ENCODE results near the gene DNM3. TPM values are rescaled to one million over a fixed set of nuclear protein-coding genes. Genes with fewer than 3 reads are reported as not detected.

The DNM3 gene
- total RNA-seq, 1 donor, result 0.72 TPM

GRCh38 chr1:171881442-171881841, 40.1 kb downstream of the DNM3 start:
- no peak for DNase-seq (ENCODE audit: insufficient read length, low spot score, missing footprints)
- TF ChIP-seq, protein P1, sequence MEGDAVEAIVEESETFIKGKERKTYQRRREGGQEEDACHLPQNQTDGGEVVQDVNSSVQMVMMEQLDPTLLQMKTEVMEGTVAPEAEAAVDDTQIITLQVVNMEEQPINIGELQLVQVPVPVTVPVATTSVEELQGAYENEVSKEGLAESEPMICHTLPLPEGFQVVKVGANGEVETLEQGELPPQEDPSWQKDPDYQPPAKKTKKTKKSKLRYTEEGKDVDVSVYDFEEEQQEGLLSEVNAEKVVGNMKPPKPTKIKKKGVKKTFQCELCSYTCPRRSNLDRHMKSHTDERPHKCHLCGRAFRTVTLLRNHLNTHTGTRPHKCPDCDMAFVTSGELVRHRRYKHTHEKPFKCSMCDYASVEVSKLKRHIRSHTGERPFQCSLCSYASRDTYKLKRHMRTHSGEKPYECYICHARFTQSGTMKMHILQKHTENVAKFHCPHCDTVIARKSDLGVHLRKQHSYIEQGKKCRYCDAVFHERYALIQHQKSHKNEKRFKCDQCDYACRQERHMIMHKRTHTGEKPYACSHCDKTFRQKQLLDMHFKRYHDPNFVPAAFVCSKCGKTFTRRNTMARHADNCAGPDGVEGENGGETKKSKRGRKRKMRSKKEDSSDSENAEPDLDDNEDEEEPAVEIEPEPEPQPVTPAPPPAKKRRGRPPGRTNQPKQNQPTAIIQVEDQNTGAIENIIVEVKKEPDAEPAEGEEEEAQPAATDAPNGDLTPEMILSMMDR (IDR thresholded peaks at IDR 0.05; ENCODE audit: extremely low read depth, low read depth, low read length), result no peak
- Histone ChIP-seq H2AFZ (ENCODE audit: low read length) (no peak overlapping the region), H3K27me3 (ENCODE audit: insufficient read depth, low read length) (no peaks in the 10 kb centered on the region), H3K4me1 (ENCODE audit: insufficient read depth, low read length) (no peaks in the 10 kb centered on the region), H3K4me2 (ENCODE audit: insufficient read depth, low read length) (no peak overlapping the region), H3K27ac (ENCODE audit: low read depth, low read length) (no peak overlapping the region), H4K20me1 (ENCODE audit: insufficient read depth, low read length) (no peaks in the 10 kb centered on the region), H3K36me3 (ENCODE audit: insufficient read depth, low read length) (no peaks in the 10 kb centered on the region), H3K9me3 (ENCODE audit: low read depth, low read length) (no peaks in the 10 kb centered on the region), H3K4me3 (ENCODE audit: insufficient read depth, low read length) (no peak overlapping the region), H3K79me2 (ENCODE audit: insufficient read depth, low read length) (no peaks in the 10 kb centered on the region)

DNA sequence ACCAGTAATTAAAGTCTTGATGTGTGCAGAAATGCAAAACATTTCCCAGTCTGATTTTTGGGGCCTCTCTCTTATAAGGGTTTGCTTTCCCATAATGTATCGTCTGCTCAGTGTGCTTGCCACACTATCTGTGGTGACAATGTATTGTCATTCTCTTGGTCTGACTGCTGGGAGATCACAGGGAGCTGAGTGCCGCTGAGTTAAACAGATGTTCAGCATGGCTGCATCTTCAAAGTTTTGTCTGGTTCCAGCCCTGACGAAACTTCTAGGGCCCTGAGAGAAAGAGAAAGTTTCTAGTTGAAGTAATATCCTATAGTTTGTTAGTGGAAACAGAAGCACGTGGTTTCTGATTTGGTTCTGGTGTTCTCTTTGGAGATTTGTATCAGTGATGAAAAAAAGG, 42.6 kb downstream of the DNM3 start:
- Histone ChIP-seq H2AFZ (ENCODE audit: low read length) (no peak overlapping the region), H4K20me1 (ENCODE audit: insufficient read depth, low read length) (no peaks in the 10 kb centered on the region), H3K4me3 (ENCODE audit: insufficient read depth, low read length) (no peak overlapping the region), H3K27ac (ENCODE audit: low read depth, low read length) (no peak overlapping the region), H3K27me3 (ENCODE audit: insufficient read depth, low read length) (no peaks in the 10 kb centered on the region), H3K9me3 (ENCODE audit: low read depth, low read length) (no peaks in the 10 kb centered on the region), H3K79me2 (ENCODE audit: insufficient read depth, low read length) (no peaks in the 10 kb centered on the region), H3K36me3 (ENCODE audit: insufficient read depth, low read length) (no peaks in the 10 kb centered on the region), H3K4me1 (ENCODE audit: insufficient read depth, low read length) (no peaks in the 10 kb centered on the region), H3K4me2 (ENCODE audit: insufficient read depth, low read length) (no peak overlapping the region)
- no peak for DNase-seq (ENCODE audit: insufficient read length, low spot score, missing footprints)
- TF ChIP-seq, protein P1 (IDR thresholded peaks at IDR 0.05; ENCODE audit: extremely low read depth, low read depth, low read length), result no peak

GRCh38 chr1:171884475-171884874, 43.2 kb downstream of the DNM3 start:
- DNase-seq (ENCODE audit: insufficient read length, low spot score, missing footprints), result no peak
- no peaks in the 10 kb centered on the region for H3K36me3 ChIP-seq (ENCODE audit: insufficient read depth, low read length)
- H3K9me3 ChIP-seq (ENCODE audit: low read depth, low read length), result no peaks in the 10 kb centered on the region
- TF ChIP-seq, protein P1 (IDR thresholded peaks at IDR 0.05; ENCODE audit: extremely low read depth, low read depth, low read length), result no peak
- H3K4me1 ChIP-seq (ENCODE audit: insufficient read depth, low read length), result no peaks in the 10 kb centered on the region
- no peak overlapping the region for H3K4me3 ChIP-seq (ENCODE audit: insufficient read depth, low read length)
- H3K79me2 ChIP-seq (ENCODE audit: insufficient read depth, low read length), result no peaks in the 10 kb centered on the region
- H3K27me3 ChIP-seq (ENCODE audit: insufficient read depth, low read length), result no peaks in the 10 kb centered on the region
- H4K20me1 ChIP-seq (ENCODE audit: insufficient read depth, low read length), result no peaks in the 10 kb centered on the region
- no peak overlapping the region for H2AFZ ChIP-seq (ENCODE audit: low read length)
- H3K27ac ChIP-seq (ENCODE audit: low read depth, low read length), result no peak overlapping the region
- no peak overlapping the region for H3K4me2 ChIP-seq (ENCODE audit: insufficient read depth, low read length)

GRCh38 chr1:171890131-171890530, 48.8 kb downstream of the DNM3 start:
- no peaks in the 10 kb centered on the region for H3K27me3 ChIP-seq (ENCODE audit: insufficient read depth, low read length)
- TF ChIP-seq, protein P1 (IDR thresholded peaks at IDR 0.05; ENCODE audit: extremely low read depth, low read depth, low read length), result no peak
- no peak for DNase-seq (ENCODE audit: insufficient read length, low spot score, missing footprints)

More at GRCh38 chr1:171890131-171890530, 48.8 kb downstream of the DNM3 start:
- Histone ChIP-seq H3K36me3 (ENCODE audit: insufficient read depth, low read length) (no peaks in the 10 kb centered on the region), H3K79me2 (ENCODE audit: insufficient read depth, low read length) (no peaks in the 10 kb centered on the region), H3K9me3 (ENCODE audit: low read depth, low read length) (no peaks in the 10 kb centered on the region), H2AFZ (ENCODE audit: low read length) (no peak overlapping the region), H3K4me2 (ENCODE audit: insufficient read depth, low read length) (no peak overlapping the region), H3K4me3 (ENCODE audit: insufficient read depth, low read length) (no peak overlapping the region), H3K27ac (ENCODE audit: low read depth, low read length) (no peak overlapping the region), H4K20me1 (ENCODE audit: insufficient read depth, low read length) (no peaks in the 10 kb centered on the region), H3K4me1 (ENCODE audit: insufficient read depth, low read length) (no peaks in the 10 kb centered on the region)

All from osteoblast (primary cell).